Stimulated activated CD8-positive, alpha-beta memory T cell treated with anti-CD3 and anti-CD28 coated beads, Interleukin-7, amount 100 ng/mL, for 4 hours (primary cell): ENCODE data around the gene MATCAP1.

Experiments
- DNase-seq, 2 donors: peaks; one replicate each; pipeline ENCODE4 v3.0.0-alpha.2; 2020; ENCODE audit warnings: low read depth in 2 of 2

Gene MATCAP1

GRCh38 chr16:67173808-67174705 is 9.7 kb downstream of the MATCAP1 start:
- DNase-seq = peak; percentile 17 to 43

GRCh38 chr16:67173323-67173722 is 10.4 kb downstream of the MATCAP1 start:
- DNase-seq = no peak

GRCh38 chr16:67170949-67171649 is 12.7 kb downstream of the MATCAP1 start:
- no peak for DNase-seq

- DNase-seq = peak in 1 of 2 donors; percentile 12
Observed at GRCh38 chr16:67170168-67170948, 13.4 kb downstream of the MATCAP1 start, which contains the start of gene NOL3. Gene NOL3 (plus strand): TSS chr16:67170538.

- no peak for DNase-seq
Observed at GRCh38 chr16:67169642-67170167, 14.1 kb downstream of the MATCAP1 start.

- DNase-seq = no peak
Observed at GRCh38 chr16:67169011-67169451, 14.7 kb downstream of the MATCAP1 start.

GRCh38 chr16:67167588-67167987 is 16.2 kb downstream of the MATCAP1 start:
- no peak for DNase-seq

- DNase-seq = no peak
Observed at GRCh38 chr16:67166598-67167168, 17.1 kb downstream of the MATCAP1 start.

GRCh38 chr16:67166110-67166547 is 17.6 kb downstream of the MATCAP1 start:
- DNase-seq = no peak

- DNase-seq = no peak
Observed at GRCh38 chr16:67165121-67166078, 18.4 kb downstream of the MATCAP1 start.

- DNase-seq = no peak
Observed at GRCh38 chr16:67164599-67165061, 19.1 kb downstream of the MATCAP1 start, which contains the start of gene HSF4. Gene HSF4 (plus strand): TSS chr16:67164745. CDS start chr16:67164812, 67 bp downstream.

GRCh38 chr16:67163999-67164558 is 19.7 kb downstream of the MATCAP1 start:
- DNase-seq = no peak

GRCh38 chr16:67163164-67163998 is 20.4 kb downstream of the MATCAP1 start:
- DNase-seq = peak in 1 of 2 donors; percentile 15

- DNase-seq = no peak
Observed at GRCh38 chr16:67162506-67163163, 21.1 kb downstream of the MATCAP1 start.

GRCh38 chr16:67161595-67162058 is 22.1 kb downstream of the MATCAP1 start:
- DNase-seq = no peak

- DNase-seq = peak; percentile 74
Observed at GRCh38 chr16:67158637-67159600, 24.8 kb downstream of the MATCAP1 start.
